Measurements from ENCODE around the gene C4orf36. TPM values are rescaled to one million over a fixed set of nuclear protein-coding genes. Genes with fewer than 3 reads are reported as not detected.
A peak's percentile ranks its signal among the peaks of the same experiment; 100 is the strongest.

The C4orf36 gene
- polyA plus RNA-seq (2013, experiment 1 of 4), result 4.5 TPM
- 4.7 TPM for polyA plus RNA-seq (2013, experiment 2 of 4)
- polyA plus RNA-seq (2013, experiment 3 of 4), result 5.5 TPM
- polyA plus RNA-seq (2013, experiment 4 of 4), result 5.2 TPM

GRCh38 chr4:86891762-86892635 is at the start of gene C4orf36:
TSS of gene C4orf36 (minus strand) at chr4:86892422. CDS start at chr4:86891520, 902 bp downstream.
- H3K9me3 ChIP-seq (ENCODE audit: control insufficient read depth, low read length), result no peaks in the 10 kb centered on the region
- peak within 1 kb of the TSS; percentile 80 for H3K27ac ChIP-seq (ENCODE audit: insufficient read depth, low read depth, low read length, poor library complexity, severe bottlenecking)
- H3K36me3 ChIP-seq (ENCODE audit: control insufficient read depth, insufficient read depth, low read length), result no peaks in the 10 kb centered on the region
- WGBS, 2 experiments, result 1% methylated on average over 84 of the region's 84 CpGs
- peak within 1 kb of the TSS; percentile 51 for H3K4me3 ChIP-seq (ENCODE audit: insufficient read depth, low read depth, low read length)
- H3K27me3 ChIP-seq (ENCODE audit: control insufficient read depth, insufficient read depth, low read length, poor library complexity, severe bottlenecking), result no peaks in the 10 kb centered on the region
- no peaks in the 10 kb centered on the region for H3K4me1 ChIP-seq (ENCODE audit: control insufficient read depth, insufficient read depth, low read length)

- WGBS, 2 experiments, result 95 to 96% methylated on average over 15 of the region's 15 CpGs
- Histone ChIP-seq H3K36me3 (ENCODE audit: control insufficient read depth, insufficient read depth, low read length) (no peaks in the 10 kb centered on the region), H3K9me3 (ENCODE audit: control insufficient read depth, low read length) (no peaks in the 10 kb centered on the region), H3K27ac (ENCODE audit: insufficient read depth, low read depth, low read length, poor library complexity, severe bottlenecking) (no peak overlapping the region), H3K27me3 (ENCODE audit: control insufficient read depth, insufficient read depth, low read length, poor library complexity, severe bottlenecking) (no peaks in the 10 kb centered on the region), H3K4me1 (ENCODE audit: control insufficient read depth, insufficient read depth, low read length) (peaks cover 6% of the 10 kb centered on the region), H3K4me3 (ENCODE audit: insufficient read depth, low read depth, low read length) (no peak overlapping the region)
Observed at GRCh38 chr4:86940920-86941460, 48.8 kb upstream of the C4orf36 start.

GRCh38 chr4:86939729-86940575 is 47.7 kb upstream of the C4orf36 start:
- Histone ChIP-seq H3K27ac (ENCODE audit: insufficient read depth, low read depth, low read length, poor library complexity, severe bottlenecking) (no peak overlapping the region), H3K27me3 (ENCODE audit: control insufficient read depth, insufficient read depth, low read length, poor library complexity, severe bottlenecking) (no peaks in the 10 kb centered on the region), H3K9me3 (ENCODE audit: control insufficient read depth, low read length) (no peaks in the 10 kb centered on the region), H3K4me1 (ENCODE audit: control insufficient read depth, insufficient read depth, low read length) (peaks cover 6% of the 10 kb centered on the region), H3K36me3 (ENCODE audit: control insufficient read depth, insufficient read depth, low read length) (no peaks in the 10 kb centered on the region), H3K4me3 (ENCODE audit: insufficient read depth, low read depth, low read length) (no peak overlapping the region)
- WGBS, 2 experiments, result 90% methylated on average over 8 of the region's 8 CpGs

- no peak overlapping the region for H3K27ac ChIP-seq (ENCODE audit: insufficient read depth, low read depth, low read length, poor library complexity, severe bottlenecking)
- no peaks in the 10 kb centered on the region for H3K36me3 ChIP-seq (ENCODE audit: control insufficient read depth, insufficient read depth, low read length)
- 90 to 94% methylated on average over 2 to 4 of the region's 4 CpGs for WGBS, 2 experiments
Observed at GRCh38 chr4:86938771-86939520, 46.7 kb upstream of the C4orf36 start.

GRCh38 chr4:86935853-86936733 is 43.9 kb upstream of the C4orf36 start:
- peak overlapping the region; percentile 89 for H3K4me3 ChIP-seq (ENCODE audit: insufficient read depth, low read depth, low read length)
- no peaks in the 10 kb centered on the region for H3K9me3 ChIP-seq (ENCODE audit: control insufficient read depth, low read length)
- no peaks in the 10 kb centered on the region for H3K36me3 ChIP-seq (ENCODE audit: control insufficient read depth, insufficient read depth, low read length)
- 2% methylated on average over 35 to 36 of the region's 36 CpGs for WGBS, 2 experiments
- peaks cover 10% of the 10 kb centered on the region for H3K27me3 ChIP-seq (ENCODE audit: control insufficient read depth, insufficient read depth, low read length, poor library complexity, severe bottlenecking)
- H3K4me1 ChIP-seq (ENCODE audit: control insufficient read depth, insufficient read depth, low read length), result peaks cover 10% of the 10 kb centered on the region
- no peak overlapping the region for H3K27ac ChIP-seq (ENCODE audit: insufficient read depth, low read depth, low read length, poor library complexity, severe bottlenecking)

More at GRCh38 chr4:86938771-86939520, 46.7 kb upstream of the C4orf36 start:
- Histone ChIP-seq H3K9me3 (ENCODE audit: control insufficient read depth, low read length) (no peaks in the 10 kb centered on the region), H3K27me3 (ENCODE audit: control insufficient read depth, insufficient read depth, low read length, poor library complexity, severe bottlenecking) (peaks cover 7% of the 10 kb centered on the region), H3K4me1 (ENCODE audit: control insufficient read depth, insufficient read depth, low read length) (peaks cover 10% of the 10 kb centered on the region), H3K4me3 (ENCODE audit: insufficient read depth, low read depth, low read length) (no peak overlapping the region)

- peak overlapping the region; percentile 89 for H3K4me3 ChIP-seq (ENCODE audit: insufficient read depth, low read depth, low read length)
- H3K9me3 ChIP-seq (ENCODE audit: control insufficient read depth, low read length), result no peaks in the 10 kb centered on the region
- H3K4me1 ChIP-seq (ENCODE audit: control insufficient read depth, insufficient read depth, low read length), result peaks cover 10% of the 10 kb centered on the region
- 0 to 1% methylated on average over 16 of the region's 16 CpGs for WGBS, 2 experiments
- H3K27me3 ChIP-seq (ENCODE audit: control insufficient read depth, insufficient read depth, low read length, poor library complexity, severe bottlenecking), result peaks cover 10% of the 10 kb centered on the region
- H3K36me3 ChIP-seq (ENCODE audit: control insufficient read depth, insufficient read depth, low read length), result no peaks in the 10 kb centered on the region
- H3K27ac ChIP-seq (ENCODE audit: insufficient read depth, low read depth, low read length, poor library complexity, severe bottlenecking), result no peak overlapping the region
Observed at GRCh38 chr4:86935566-86935852, 43.3 kb upstream of the C4orf36 start.

GRCh38 chr4:86934771-86935565 is 42.7 kb upstream of the C4orf36 start, which contains the start of gene AFF1:
TSS of gene AFF1 (plus strand) at chr4:86935011. CDS start at chr4:86948534, 13,523 bp downstream.
- Histone ChIP-seq H3K27ac (ENCODE audit: insufficient read depth, low read depth, low read length, poor library complexity, severe bottlenecking) (peak within 1 kb of the TSS; percentile 45), H3K4me3 (ENCODE audit: insufficient read depth, low read depth, low read length) (peak within 1 kb of the TSS; percentile 89), H3K36me3 (ENCODE audit: control insufficient read depth, insufficient read depth, low read length) (no peaks in the 10 kb centered on the region), H3K4me1 (ENCODE audit: control insufficient read depth, insufficient read depth, low read length) (peaks cover 10% of the 10 kb centered on the region), H3K27me3 (ENCODE audit: control insufficient read depth, insufficient read depth, low read length, poor library complexity, severe bottlenecking) (peaks cover 10% of the 10 kb centered on the region), H3K9me3 (ENCODE audit: control insufficient read depth, low read length) (no peaks in the 10 kb centered on the region)
- WGBS, 2 experiments, result 0% methylated on average over 97 of the region's 97 CpGs

GRCh38 chr4:86934147-86934770 is 42.0 kb upstream of the C4orf36 start:
- Histone ChIP-seq H3K9me3 (ENCODE audit: control insufficient read depth, low read length) (no peaks in the 10 kb centered on the region), H3K4me1 (ENCODE audit: control insufficient read depth, insufficient read depth, low read length) (peaks cover 4% of the 10 kb centered on the region), H3K36me3 (ENCODE audit: control insufficient read depth, insufficient read depth, low read length) (no peaks in the 10 kb centered on the region), H3K27ac (ENCODE audit: insufficient read depth, low read depth, low read length, poor library complexity, severe bottlenecking) (no peak overlapping the region), H3K4me3 (ENCODE audit: insufficient read depth, low read depth, low read length) (peak overlapping the region; percentile 89), H3K27me3 (ENCODE audit: control insufficient read depth, insufficient read depth, low read length, poor library complexity, severe bottlenecking) (peaks cover 10% of the 10 kb centered on the region)
- WGBS, 2 experiments, result 17% methylated on average over 15 of the region's 15 CpGs
